Measurements from ENCODE around the gene SLC25A19. TPM values are rescaled to one million over a fixed set of nuclear protein-coding genes. Genes with fewer than 3 reads are reported as not detected.

The SLC25A19 gene
- total and polyA plus RNA-seq, 2 experiments from 2014 or later: 12.2 to 13.2 TPM

- no peaks in the 10 kb centered on the region for H3K27me3 ChIP-seq
- H3K36me3 ChIP-seq: no peaks in the 10 kb centered on the region
- no peak for TF ChIP-seq CTCF (IDR thresholded peaks at IDR 0.05; ENCODE audit: low read depth, low read length)
- no peaks in the 10 kb centered on the region for H3K9me3 ChIP-seq (ENCODE audit: low read depth)
- H3K27ac ChIP-seq: no peak overlapping the region
- DNase-seq (ENCODE audit: low read depth in 1 of 2, low spot score in 1 of 2): no peak
- no peak overlapping the region for H3K4me3 ChIP-seq
- no peaks in the 10 kb centered on the region for H3K4me1 ChIP-seq (ENCODE audit: low read depth)
These were observed 11.6 kb downstream of the SLC25A19 start for GRCh38 chr17:75277664-75278071.

GRCh38 chr17:75273977-75274708, 15.1 kb downstream of the SLC25A19 start:
- Histone ChIP-seq H3K9me3 (ENCODE audit: low read depth) (no peaks in the 10 kb centered on the region), H3K27me3 (no peaks in the 10 kb centered on the region), H3K4me1 (ENCODE audit: low read depth) (no peaks in the 10 kb centered on the region), H3K36me3 (no peaks in the 10 kb centered on the region), H3K4me3 (no peak overlapping the region), H3K27ac (no peak overlapping the region)
- DNase-seq (ENCODE audit: low read depth in 1 of 2, low spot score in 1 of 2): peak in 1 of 2 donors; percentile 81
- no peak for TF ChIP-seq CTCF (IDR thresholded peaks at IDR 0.05; ENCODE audit: low read depth, low read length)

- Histone ChIP-seq H3K4me3 (no peak overlapping the region), H3K27ac (no peak overlapping the region), H3K4me1 (ENCODE audit: low read depth) (no peaks in the 10 kb centered on the region), H3K36me3 (no peaks in the 10 kb centered on the region), H3K27me3 (no peaks in the 10 kb centered on the region), H3K9me3 (ENCODE audit: low read depth) (no peaks in the 10 kb centered on the region)
- no peak for DNase-seq (ENCODE audit: low read depth in 1 of 2, low spot score in 1 of 2)
- no peak for TF ChIP-seq CTCF (IDR thresholded peaks at IDR 0.05; ENCODE audit: low read depth, low read length)
These were observed 16.4 kb downstream of the SLC25A19 start for GRCh38 chr17:75272848-75273184.

DNA sequence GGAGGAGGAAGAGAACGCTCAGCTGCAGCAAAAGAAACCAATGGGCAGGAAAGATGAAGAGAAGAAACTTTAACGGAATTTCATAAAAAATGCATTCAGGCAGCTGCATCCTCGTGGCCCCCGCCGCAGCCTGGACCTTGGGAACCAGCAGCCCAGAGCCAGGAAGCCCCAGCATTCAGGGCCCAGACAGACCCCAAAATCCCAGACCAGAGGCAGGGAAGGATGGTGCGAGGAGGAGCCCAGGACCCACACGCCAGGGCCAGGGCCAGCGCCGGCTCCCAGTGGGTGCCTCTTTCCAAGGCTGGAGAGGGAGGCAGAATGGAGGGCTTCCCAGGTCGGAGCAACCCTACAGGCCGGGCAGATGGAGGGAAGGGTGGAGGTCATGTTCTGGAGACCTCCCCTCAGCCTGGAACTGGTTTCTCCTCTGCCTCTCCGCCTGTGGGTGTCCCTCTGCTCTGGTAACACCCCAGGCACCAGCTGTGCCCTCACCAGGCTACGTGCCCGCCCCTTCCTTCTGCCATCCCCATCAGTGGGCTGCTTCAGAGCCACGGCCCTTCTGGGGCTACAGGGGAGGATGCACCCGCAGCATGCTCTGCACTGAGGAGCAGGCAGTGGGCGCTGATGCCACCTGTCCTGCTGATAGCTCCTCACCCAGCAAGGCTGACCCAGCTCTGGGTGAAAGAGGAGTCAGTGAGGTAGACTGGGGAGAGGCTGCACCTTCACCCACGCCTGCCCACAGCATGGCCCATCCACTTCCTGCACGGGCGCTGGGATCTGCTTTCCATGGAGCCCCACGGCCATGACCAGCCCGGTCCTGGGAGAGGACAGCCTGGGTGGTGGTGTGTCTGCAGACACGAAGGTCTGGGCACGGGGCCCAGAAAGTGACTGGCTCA, 17.0 kb downstream of the SLC25A19 start:
- H3K27ac ChIP-seq: no peak overlapping the region
- no peak for TF ChIP-seq CTCF (IDR thresholded peaks at IDR 0.05; ENCODE audit: low read depth, low read length)
- H3K9me3 ChIP-seq (ENCODE audit: low read depth): no peaks in the 10 kb centered on the region
- no peaks in the 10 kb centered on the region for H3K36me3 ChIP-seq
- peak in 1 of 2 donors; percentile 46 for DNase-seq (ENCODE audit: low read depth in 1 of 2, low spot score in 1 of 2)
- no peaks in the 10 kb centered on the region for H3K27me3 ChIP-seq
- H3K4me3 ChIP-seq: peak overlapping the region; percentile 94
- no peaks in the 10 kb centered on the region for H3K4me1 ChIP-seq (ENCODE audit: low read depth)

GRCh38 chr17:75271233-75271954, 17.8 kb downstream of the SLC25A19 start:
- TF ChIP-seq CTCF (IDR thresholded peaks at IDR 0.05; ENCODE audit: low read depth, low read length): peak; percentile 41
- H3K27me3 ChIP-seq: no peaks in the 10 kb centered on the region
- H3K27ac ChIP-seq: peak overlapping the region; percentile 41
- H3K9me3 ChIP-seq (ENCODE audit: low read depth): no peaks in the 10 kb centered on the region
- H3K4me1 ChIP-seq (ENCODE audit: low read depth): no peaks in the 10 kb centered on the region
- peak overlapping the region; percentile 94 for H3K4me3 ChIP-seq
- H3K36me3 ChIP-seq: no peaks in the 10 kb centered on the region
- peak; percentile 74 to 89 for DNase-seq (ENCODE audit: low read depth in 1 of 2, low spot score in 1 of 2)

Data from cardiac muscle cell (in vitro differentiated cells and primary cell).